Lung (tissue), 12 donors: ENCODE results near the gene NAXE. TPM values are rescaled to one million over a fixed set of nuclear protein-coding genes. Genes with fewer than 3 reads are reported as not detected.

Experiments
- ATAC-seq: fragments of 200-7000 bp; cut with Tn5 transposase; one replicate; pipeline ENCODE4 v1.9.1; 2020; ENCODE audit warnings: moderate number of reproducible peaks; ENCODE audit not compliant: insufficient read depth, low FRiP score
- DNase-seq, 3 donors: peaks; one replicate each; pipeline ENCODE4 v3.0.0-alpha.2; 2013 to 2017
- H3K27ac ChIP-seq, 2 donors: one replicate each; pipeline ENCODE4 v1.5.1; 2013; ENCODE audit warnings: mild to moderate bottlenecking in 2 of 2, moderate library complexity in 2 of 2, control low read depth in 1 of 2, inconsistent platforms in 1 of 2, low read depth in 1 of 2, low read length in 1 of 2
- H3K27me3 ChIP-seq, 3 donors: one replicate each; pipeline ENCODE4 v1.5.1; 2013; ENCODE audit warnings: low read length in 2 of 3; ENCODE audit not compliant: control insufficient read depth in 3 of 3, insufficient read depth in 3 of 3
- H3K36me3 ChIP-seq, 4 donors: one replicate each; pipeline ENCODE4 v1.5.1; 2013; ENCODE audit warnings: low read length in 4 of 4, mild to moderate bottlenecking in 1 of 4, moderate library complexity in 1 of 4; ENCODE audit not compliant: control insufficient read depth in 4 of 4, insufficient read depth in 4 of 4
- H3K4me1 ChIP-seq, 5 donors: one replicate each; pipeline ENCODE4 v1.5.1; 2013; ENCODE audit warnings: low read length in 5 of 5, mild to moderate bottlenecking in 2 of 5, moderate library complexity in 1 of 5; ENCODE audit not compliant: control insufficient read depth in 5 of 5, insufficient read depth in 5 of 5
- H3K4me3 ChIP-seq: one replicate; pipeline ENCODE4 v1.5.1; 2013; ENCODE audit warnings: mild to moderate bottlenecking, control low read depth, moderate library complexity
- H3K9ac ChIP-seq, 2 donors: one replicate each; pipeline ENCODE4 v1.5.1; 2013; ENCODE audit warnings: low read length in 2 of 2, control low read depth in 1 of 2; ENCODE audit not compliant: insufficient read depth in 1 of 2
- H3K9me3 ChIP-seq, 4 donors: one replicate each; pipeline ENCODE4 v1.5.1; 2013; ENCODE audit warnings: low read length in 3 of 4, mild to moderate bottlenecking in 1 of 4, moderate library complexity in 1 of 4; ENCODE audit not compliant: control insufficient read depth in 4 of 4, insufficient read depth in 3 of 4
- CTCF ChIP-seq: IDR thresholded peaks from 2 replicates; pipeline ENCODE4 v1.5.1; 2012; ENCODE audit warnings: mild to moderate bottlenecking; ENCODE audit errors: control extremely low read depth, extremely low read depth
- WGBS, 2 donors: extraction: QIAGEN DNeasy Blood & Tissue Kit; methylation state at CpG; one replicate each; pipeline ENCODE4 v1.1.7; 2013; 5-methylcytosine and 5-hydroxymethylcytosine counted together
- polyA plus RNA-seq, 2 donors: library from polyadenylated mRNA; stranded (reverse); fragments of 200-250 nt; gene quantifications; one replicate each; pipeline ENCODE4 v1.2.1, GENCODE V29; 2013
- total RNA-seq, 2 donors: library from RNA; depleted of rRNA in 1 of 2; stranded (reverse); fragments of >200 nt in 1 of 2; gene quantifications; one replicate each; pipeline ENCODE4 v1.2.1, GENCODE V29; 2014 to 2021
- donor health status: control.
- donor health status: control.
- donor health status: Bipolar disorder and iron deficiency.
- donor health status: healthy.
- donor health status: DM: yes; HTN: yes; CAD: no.

The NAXE gene
- total and polyA plus RNA-seq, 4 donors = 38.1 to 95.8 (median 78.8) TPM

GRCh38 chr1:156598731-156599432, 7.3 kb downstream of the NAXE start:
- 94 to 95% methylated on average over 4 of the region's 4 CpGs for WGBS, 2 donors

GRCh38 chr1:156599811-156600210, 8.2 kb downstream of the NAXE start:
- Histone ChIP-seq H3K27me3 (no peaks in the 10 kb centered on the region), H3K9ac (no peak overlapping the region), H3K4me3 (no peak overlapping the region), H3K27ac (no peak overlapping the region), H3K36me3 (peaks cover 3 to 27% (median 17%) of the 10 kb centered on the region in 4 donors), H3K4me1 (peaks cover 3 to 10% (median 6%) of the 10 kb centered on the region in 5 donors), H3K9me3 (no peaks in the 10 kb centered on the region)
- DNase-seq = no peak
- TF ChIP-seq CTCF = no peak
- ATAC-seq = no peak
- 48 to 52% methylated on average over 3 of the region's 3 CpGs for WGBS, 2 donors

More at GRCh38 chr1:156598731-156599432, 7.3 kb downstream of the NAXE start:
- H3K9ac ChIP-seq = no peak overlapping the region
- H3K27me3 ChIP-seq = no peaks in the 10 kb centered on the region
- H3K27ac ChIP-seq = no peak overlapping the region
- no peaks in the 10 kb centered on the region for H3K9me3 ChIP-seq
- ATAC-seq (no peak), DNase-seq (no peak)
- TF ChIP-seq CTCF = no peak
- H3K4me1 ChIP-seq = peaks cover 3 to 10% (median 6%) of the 10 kb centered on the region in 5 donors
- peaks cover 3 to 31% (median 21%) of the 10 kb centered on the region in 4 donors for H3K36me3 ChIP-seq
- no peak overlapping the region for H3K4me3 ChIP-seq

GRCh38 chr1:156600733-156601121, 9.2 kb downstream of the NAXE start:
- peaks cover 3 to 18% (median 14%) of the 10 kb centered on the region in 4 donors for H3K36me3 ChIP-seq
- H3K9ac ChIP-seq = peak overlapping the region in 1 of 2 donors; percentile 31
- peak overlapping the region; percentile 34 to 63 for H3K27ac ChIP-seq
- no peaks in the 10 kb centered on the region for H3K27me3 ChIP-seq
- H3K4me1 ChIP-seq = peaks cover 3 to 10% (median 6%) of the 10 kb centered on the region in 5 donors
- no peaks in the 10 kb centered on the region for H3K9me3 ChIP-seq
- no peak for ATAC-seq
- peak overlapping the region; percentile 75 for H3K4me3 ChIP-seq
- TF ChIP-seq CTCF = no peak
- 4 to 6% methylated on average over 13 of the region's 13 CpGs for WGBS, 2 donors
- peak in 1 of 3 donors; percentile 28 for DNase-seq
